ENCODE data around the gene GGACT.

GRCh38 chr13:100596516-100596915, 7.9 kb upstream of the GGACT start:
- TF ChIP-seq CTCF (IDR thresholded peaks at IDR 0.05; ENCODE audit: poor library complexity, severe bottlenecking): no peak
- no peak for TF ChIP-seq EP300 (conservative IDR thresholded peaks at IDR 0.05; ENCODE audit: poor library complexity, severe bottlenecking)
- TF ChIP-seq TAF1 (IDR thresholded peaks at IDR 0.05; ENCODE audit: low read depth): no peak
- no peak for TF ChIP-seq MXI1 (conservative IDR thresholded peaks at IDR 0.05; ENCODE audit: poor library complexity, severe bottlenecking)

All from neural cell (in vitro differentiated cells).